Neutrophil (primary cell): ENCODE data around the gene VIT.

ENCODE experiments used
- H3K27ac ChIP-seq: fragments of 200-600 bp; sonication (generic); 2 replicates; pipeline ENCODE4 v1.5.1; 2016; ENCODE audit warnings: mild to moderate bottlenecking, moderate library complexity
- H3K27me3 ChIP-seq: fragments of 200-600 bp; sonication (generic); 2 replicates; pipeline ENCODE4 v1.6.0; 2016; ENCODE audit warnings: mild to moderate bottlenecking
- H3K36me3 ChIP-seq: fragments of 200-600 bp; sonication (generic); 2 replicates; pipeline ENCODE4 v1.5.1; 2017
- H3K4me1 ChIP-seq, 2 experiments: fragments of 200-600 bp in 1 of 2; sonication (generic) in 1 of 2; 1 replicate in 1 of 2; 2 replicates in 1 of 2; pipeline versions ENCODE4 v1.5.1 to v1.6.1; 2013 to 2016; ENCODE audit warnings: low read depth in 1 of 2, low read length in 1 of 2, mild to moderate bottlenecking in 1 of 2, moderate library complexity in 1 of 2; ENCODE audit not compliant: control insufficient read depth in 1 of 2, insufficient read depth in 1 of 2
- H3K4me3 ChIP-seq, 2 experiments: fragments of 200-600 bp in 1 of 2; sonication (generic) in 1 of 2; 1 replicate in 1 of 2; 2 replicates in 1 of 2; pipeline ENCODE4 v1.5.1; 2013 to 2016; ENCODE audit warnings: low read depth in 1 of 2, low read length in 1 of 2, mild to moderate bottlenecking in 1 of 2, moderate library complexity in 1 of 2
- H3K9me3 ChIP-seq: fragments of 200-600 bp; sonication (generic); 2 replicates; pipeline ENCODE4 v1.5.1; 2016
- CTCF ChIP-seq: fragments of 200-600 bp; sonication (generic); IDR thresholded peaks from 2 replicates; pipeline ENCODE4 v1.5.1; 2016; ENCODE audit warnings: antibody characterized with exemption

Gene VIT

GRCh38 chr2:36672199-36672598 lies 24.3 kb upstream of the VIT start:
- no peaks in the 10 kb centered on the region for H3K27me3 ChIP-seq
- no peaks in the 10 kb centered on the region for H3K9me3 ChIP-seq
- H3K27ac ChIP-seq, result no peak overlapping the region
- no peaks in the 10 kb centered on the region for H3K36me3 ChIP-seq
- no peak overlapping the region for H3K4me3 ChIP-seq
- H3K4me1 ChIP-seq, result peaks cover 2% of the 10 kb centered on the region in 2 experiments
- no peak for TF ChIP-seq CTCF

- no peak overlapping the region for H3K4me3 ChIP-seq
- H3K9me3 ChIP-seq, result no peaks in the 10 kb centered on the region
- H3K27ac ChIP-seq, result no peak overlapping the region
- no peaks in the 10 kb centered on the region for H3K36me3 ChIP-seq
- no peak for TF ChIP-seq CTCF
- H3K27me3 ChIP-seq, result no peaks in the 10 kb centered on the region
- peaks cover 12 to 14% of the 10 kb centered on the region in 2 experiments for H3K4me1 ChIP-seq
These were observed 20.8 kb upstream of the VIT start for GRCh38 chr2:36675579-36676282.

GRCh38 chr2:36676364-36676763 lies 20.1 kb upstream of the VIT start:
- Histone ChIP-seq H3K27me3 (no peaks in the 10 kb centered on the region), H3K9me3 (no peaks in the 10 kb centered on the region), H3K27ac (no peak overlapping the region), H3K4me3 (no peak overlapping the region), H3K4me1 (peaks cover 12 to 14% of the 10 kb centered on the region in 2 experiments), H3K36me3 (no peaks in the 10 kb centered on the region)
- TF ChIP-seq CTCF, result no peak

GRCh38 chr2:36677386-36677785 lies 19.1 kb upstream of the VIT start:
- peaks cover 12 to 14% of the 10 kb centered on the region in 2 experiments for H3K4me1 ChIP-seq
- no peak overlapping the region for H3K4me3 ChIP-seq
- no peaks in the 10 kb centered on the region for H3K9me3 ChIP-seq
- TF ChIP-seq CTCF, result no peak
- H3K36me3 ChIP-seq, result no peaks in the 10 kb centered on the region
- H3K27ac ChIP-seq, result no peak overlapping the region
- no peaks in the 10 kb centered on the region for H3K27me3 ChIP-seq

DNA sequence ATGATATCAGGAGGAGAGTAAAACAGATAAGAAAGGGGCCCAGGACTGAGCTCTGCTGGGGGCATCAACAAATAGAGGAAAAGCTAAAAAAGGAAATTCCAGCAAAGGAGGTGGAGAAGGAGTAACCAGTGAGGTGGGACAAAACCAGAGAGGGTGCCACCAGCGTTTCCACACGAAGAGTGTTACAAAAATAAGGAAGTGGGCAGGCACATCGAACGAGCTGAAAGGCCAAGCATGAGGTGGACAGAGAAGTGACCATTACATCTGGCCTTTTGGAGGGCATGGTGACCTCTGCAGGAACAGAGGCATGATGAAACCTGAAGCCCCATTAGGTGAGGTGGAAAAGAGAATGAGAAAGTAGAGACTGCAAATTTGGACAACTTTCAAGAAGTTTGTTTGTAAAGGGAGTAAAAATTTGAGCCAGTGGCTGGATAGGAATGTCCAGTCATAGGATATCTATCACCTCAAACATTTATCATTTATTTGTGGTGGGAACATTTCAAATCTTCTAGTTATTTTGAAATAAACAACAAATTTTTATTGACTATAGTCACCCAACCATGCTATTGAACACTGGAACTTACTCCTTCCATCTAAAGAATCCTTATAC lies 18.4 kb upstream of the VIT start:
- no peaks in the 10 kb centered on the region for H3K27me3 ChIP-seq
- no peak overlapping the region for H3K4me3 ChIP-seq
- peaks cover 12 to 14% of the 10 kb centered on the region in 2 experiments for H3K4me1 ChIP-seq
- H3K27ac ChIP-seq, result no peak overlapping the region
- no peak for TF ChIP-seq CTCF
- no peaks in the 10 kb centered on the region for H3K36me3 ChIP-seq
- no peaks in the 10 kb centered on the region for H3K9me3 ChIP-seq
